GM21619 (cell line): ENCODE results near the gene CD96.
"Not testable (repeated sequence)": the region's sequence is repeated elsewhere in the genome, so short reads cannot be mapped to it uniquely, and the experiment has no call there.

Source experiments
- ATAC-seq: cut with Tn5 transposase; IDR thresholded peaks from one replicate; pipeline ENCODE4 v1.9.1; 2021; ENCODE audit not compliant: unreplicated experiment

The CD96 gene

GRCh38 chr3:111668888-111669488 is 127.0 kb downstream of the CD96 start:
- peak; percentile 41 for ATAC-seq

DNA sequence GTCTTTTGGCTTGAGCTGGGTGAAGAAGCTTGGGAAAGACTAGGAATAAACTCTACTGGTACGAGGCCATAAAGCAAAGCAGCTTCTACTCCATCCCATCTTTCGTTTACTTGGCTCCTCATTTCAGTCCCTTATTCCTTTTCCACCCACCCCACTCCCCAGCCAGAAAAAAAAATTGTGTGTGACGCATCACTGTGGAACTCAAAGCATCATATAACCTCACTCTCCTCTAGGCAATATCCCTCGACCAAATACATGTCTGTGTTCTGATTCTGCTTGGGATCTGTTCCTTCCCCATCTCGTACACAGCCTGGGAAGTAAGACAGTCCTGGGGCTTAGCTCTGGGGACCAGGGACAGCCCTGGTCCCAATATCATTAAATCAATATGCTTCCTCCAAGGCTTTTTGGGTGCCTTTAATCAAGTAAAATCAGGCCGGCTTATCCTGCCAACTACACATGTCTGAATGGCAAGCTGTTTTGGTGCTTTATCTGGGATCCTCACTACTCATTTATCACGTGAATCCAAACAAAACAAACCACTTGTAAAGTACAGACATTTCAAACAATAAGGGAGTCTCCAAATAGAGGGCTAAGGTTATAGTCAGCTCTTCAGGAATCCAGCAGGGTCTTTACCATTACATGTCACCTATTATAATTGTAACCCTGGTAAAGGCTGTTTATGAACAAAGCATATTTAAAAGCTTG is 128.1 kb downstream of the CD96 start:
- no peak for ATAC-seq

GRCh38 chr3:111672461-111672860 is 130.5 kb downstream of the CD96 start:
- ATAC-seq, result not testable (repeated sequence)

GRCh38 chr3:111675846-111676210 is 133.8 kb downstream of the CD96 start:
- ATAC-seq, result no peak

GRCh38 chr3:111676211-111677006 is 134.4 kb downstream of the CD96 start:
- ATAC-seq, result no peak

DNA sequence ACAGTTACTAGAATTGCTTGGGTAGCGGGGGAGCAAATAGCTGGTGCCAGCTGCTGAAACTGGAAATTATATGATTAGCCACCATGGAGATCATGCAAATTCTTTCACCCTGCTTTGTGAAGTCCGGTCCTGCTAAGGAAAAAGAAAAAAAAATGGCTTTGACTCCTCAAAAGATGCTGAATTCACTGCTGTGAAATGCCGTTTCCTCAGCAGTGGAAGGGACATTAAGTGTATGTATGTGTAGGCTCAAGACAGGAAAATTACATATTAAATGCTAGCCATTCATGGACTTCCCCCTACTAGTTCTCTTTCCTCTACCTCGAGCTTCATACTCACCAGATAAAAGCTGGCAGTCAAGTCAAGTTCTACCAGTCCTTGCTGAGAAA is 135.0 kb downstream of the CD96 start:
- no peak for ATAC-seq

DNA sequence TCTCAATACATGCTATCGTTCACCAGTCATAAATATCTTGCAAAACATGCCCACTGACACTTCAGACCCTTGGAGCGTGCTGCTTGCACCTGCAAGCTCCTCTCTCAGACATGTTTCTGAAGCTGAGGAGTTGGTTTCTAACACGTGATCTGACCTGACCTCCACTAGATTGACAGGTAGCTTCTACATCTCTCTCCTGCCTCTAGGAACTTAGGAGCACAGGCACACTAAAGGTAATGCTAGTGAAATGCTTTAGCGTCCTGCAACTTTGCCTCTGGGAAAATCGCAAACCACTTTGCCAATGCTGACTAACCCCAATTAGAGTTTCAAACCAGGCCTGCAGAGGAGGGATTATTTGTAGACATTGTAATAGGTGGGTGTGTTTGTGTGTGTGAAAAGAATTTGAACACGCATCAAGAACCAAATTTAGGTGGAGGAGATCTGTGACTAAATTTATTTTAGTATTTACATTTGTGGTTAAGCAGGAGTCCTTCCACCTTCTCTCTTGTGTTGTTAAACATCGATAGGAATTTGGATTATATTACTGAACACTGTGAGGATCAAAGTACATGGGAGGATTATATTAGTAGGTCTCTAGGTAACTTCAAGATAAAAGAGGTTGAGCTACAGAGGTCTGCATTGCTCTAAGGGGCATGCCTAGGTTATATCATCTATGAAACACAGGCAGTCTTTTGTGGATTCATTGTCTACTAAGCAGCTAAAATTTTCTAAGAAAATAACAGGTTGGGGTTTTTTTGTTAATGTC is 139.8 kb downstream of the CD96 start:
- ATAC-seq, result no peak

DNA sequence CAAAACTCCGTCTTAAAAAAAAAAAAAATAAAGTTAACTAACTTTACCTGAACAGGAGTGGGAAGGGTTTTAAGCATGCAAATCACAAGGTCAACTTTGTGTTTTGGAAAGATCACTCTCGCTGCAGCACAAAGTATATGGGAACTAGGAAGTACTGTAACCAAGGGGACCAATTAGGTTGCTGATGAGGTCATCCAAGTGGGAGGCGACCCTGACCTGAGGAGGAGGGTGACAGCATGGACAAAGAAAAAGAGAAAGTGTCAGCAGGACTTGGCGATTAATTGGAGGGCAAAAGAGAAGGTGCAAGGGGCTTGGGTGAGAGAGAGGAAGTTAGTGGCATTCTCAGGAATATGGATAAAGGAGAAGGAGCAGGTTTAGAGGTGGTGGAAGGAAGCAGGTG is 142.6 kb downstream of the CD96 start:
- ATAC-seq, result no peak

GRCh38 chr3:111688190-111688800 is 146.3 kb downstream of the CD96 start:
- ATAC-seq, result no peak

- ATAC-seq, result peak; percentile 85
These were observed 148.2 kb downstream of the CD96 start for GRCh38 chr3:111690242-111690641.

DNA sequence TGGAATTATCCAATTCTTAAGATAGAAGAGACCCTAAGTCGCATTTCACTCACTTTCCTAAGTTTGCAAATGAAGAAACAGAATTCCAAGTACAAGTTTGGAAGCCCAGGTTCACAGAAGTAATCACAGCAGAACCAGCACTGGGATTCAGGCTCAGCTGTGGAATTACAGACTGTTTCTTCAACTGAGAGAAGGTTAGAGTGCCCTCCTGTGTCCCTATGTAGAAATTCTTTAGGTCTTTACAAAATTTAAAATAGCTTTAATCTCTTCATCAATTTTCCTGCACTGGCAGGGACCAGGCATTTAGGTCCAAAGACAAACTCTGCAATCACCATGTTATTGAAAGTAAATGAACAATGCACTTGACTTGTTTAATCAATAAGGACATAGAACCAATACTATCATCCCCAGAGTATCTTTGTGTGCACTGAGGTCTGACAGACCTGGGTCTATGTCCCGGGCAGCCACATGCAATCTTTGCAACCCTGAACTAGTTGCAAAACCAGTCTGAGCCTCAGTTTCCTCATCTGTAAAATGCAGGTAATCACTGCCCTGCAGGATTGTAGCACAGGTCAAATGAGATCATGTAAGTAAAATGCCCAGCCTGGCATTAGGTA is 149.4 kb downstream of the CD96 start:
- ATAC-seq, result no peak

DNA sequence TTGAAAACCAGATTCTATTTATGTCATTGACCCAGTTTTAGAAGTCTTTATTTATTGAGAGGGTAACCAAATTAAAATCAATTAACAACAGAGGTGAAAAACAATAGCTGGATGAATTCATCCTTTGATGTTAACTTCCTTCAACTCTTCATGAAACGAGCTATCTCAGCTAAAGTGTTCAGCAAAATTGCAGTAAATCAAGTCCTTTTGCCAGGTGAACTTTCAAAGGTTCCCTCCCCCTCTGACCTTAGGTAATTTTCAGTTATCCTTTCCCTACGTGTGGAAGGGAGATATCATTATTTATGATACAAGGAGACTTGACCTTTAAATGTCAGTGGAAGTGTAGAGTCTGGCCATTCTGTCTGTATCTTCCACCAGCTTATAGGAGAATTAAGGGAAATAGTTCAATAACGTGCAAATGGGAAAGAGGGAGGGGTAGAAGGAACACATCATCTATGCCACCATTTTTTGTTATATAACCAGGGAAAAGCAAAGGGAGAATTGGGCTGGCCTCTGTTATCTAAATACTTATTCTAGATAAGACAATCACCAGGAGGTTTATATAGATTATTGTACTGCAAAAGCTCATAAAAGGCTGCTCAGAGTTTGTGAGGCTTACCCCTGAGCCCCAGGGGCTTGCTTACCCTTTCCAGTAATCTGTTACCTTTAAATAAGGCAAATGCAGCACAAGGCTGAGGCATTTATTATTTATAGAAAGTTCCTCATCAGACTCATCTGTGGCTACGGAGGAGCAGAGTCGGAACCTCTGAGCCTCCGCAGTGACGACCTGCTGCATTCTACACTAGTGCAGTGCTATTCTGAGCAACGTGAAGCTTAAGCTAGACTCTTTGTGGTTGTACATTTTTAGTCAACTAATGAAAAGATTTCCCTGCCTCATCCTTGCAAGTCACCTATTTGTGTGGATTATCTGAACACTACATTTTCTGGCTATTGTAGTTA is 150.9 kb downstream of the CD96 start:
- no peak for ATAC-seq

- no peak for ATAC-seq
These were observed 152.5 kb downstream of the CD96 start for GRCh38 chr3:111694471-111694870.

- no peak for ATAC-seq
These were observed 153.7 kb downstream of the CD96 start for GRCh38 chr3:111695636-111696117.

DNA sequence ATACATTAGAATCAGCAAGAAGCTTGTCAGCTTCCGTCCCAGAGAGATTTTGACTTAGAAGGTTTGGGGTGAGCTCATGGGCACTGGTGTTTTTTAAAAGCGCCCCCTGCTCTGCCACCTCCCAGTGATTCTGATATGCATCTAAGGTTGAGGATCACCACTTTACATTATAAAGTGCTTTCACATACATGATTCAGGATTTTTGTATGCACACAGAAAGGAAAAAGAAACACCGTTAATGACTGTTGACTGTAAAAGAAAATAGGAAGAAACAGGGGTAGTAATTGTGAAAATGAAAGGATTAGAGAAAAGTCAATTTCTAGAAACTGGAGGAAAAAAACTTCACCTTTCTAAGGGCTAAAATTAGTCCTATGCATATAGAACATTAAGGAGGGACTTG is 158.1 kb downstream of the CD96 start:
- peak; percentile 61 for ATAC-seq

DNA sequence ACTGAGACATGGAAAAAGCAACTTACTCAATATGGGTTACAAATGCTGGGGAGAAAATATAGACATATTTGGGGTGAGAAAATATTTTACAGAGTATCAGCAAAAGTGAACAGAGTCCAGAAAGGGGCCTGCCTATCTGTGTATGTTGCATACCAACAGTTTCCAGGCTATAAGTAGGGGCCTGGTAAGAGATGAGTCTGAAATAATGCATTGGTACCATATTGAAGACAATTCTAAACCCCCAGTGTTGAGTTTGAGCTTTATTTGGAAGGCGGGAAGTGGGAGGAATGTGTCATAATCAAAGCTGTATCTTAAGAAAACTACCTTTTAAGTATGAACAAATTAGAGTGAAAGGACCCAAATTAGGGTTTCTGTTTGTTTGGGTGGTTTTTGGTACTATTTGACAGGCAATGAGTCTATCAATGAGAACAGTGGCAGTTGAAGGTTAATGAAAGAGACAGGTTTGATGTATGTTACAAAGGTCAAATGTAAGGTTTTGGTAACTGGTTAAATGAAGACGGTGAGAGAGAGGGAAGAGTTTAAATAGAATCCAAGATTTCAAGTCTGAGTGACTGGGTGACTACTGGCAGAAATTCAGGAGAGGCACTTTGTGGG is 159.4 kb downstream of the CD96 start:
- no peak for ATAC-seq
